GM18867 (cell line): ENCODE results near the gene STRN3.
"Not testable (repeated sequence)": the region's sequence is repeated elsewhere in the genome, so short reads cannot be mapped to it uniquely, and the experiment has no call there.

Experiments
- ATAC-seq: cut with Tn5 transposase; IDR thresholded peaks from one replicate; pipeline ENCODE4 v1.9.1; 2021; ENCODE audit warnings: mild to moderate bottlenecking, moderate library complexity; ENCODE audit not compliant: unreplicated experiment

STRN3 gene, protein sequence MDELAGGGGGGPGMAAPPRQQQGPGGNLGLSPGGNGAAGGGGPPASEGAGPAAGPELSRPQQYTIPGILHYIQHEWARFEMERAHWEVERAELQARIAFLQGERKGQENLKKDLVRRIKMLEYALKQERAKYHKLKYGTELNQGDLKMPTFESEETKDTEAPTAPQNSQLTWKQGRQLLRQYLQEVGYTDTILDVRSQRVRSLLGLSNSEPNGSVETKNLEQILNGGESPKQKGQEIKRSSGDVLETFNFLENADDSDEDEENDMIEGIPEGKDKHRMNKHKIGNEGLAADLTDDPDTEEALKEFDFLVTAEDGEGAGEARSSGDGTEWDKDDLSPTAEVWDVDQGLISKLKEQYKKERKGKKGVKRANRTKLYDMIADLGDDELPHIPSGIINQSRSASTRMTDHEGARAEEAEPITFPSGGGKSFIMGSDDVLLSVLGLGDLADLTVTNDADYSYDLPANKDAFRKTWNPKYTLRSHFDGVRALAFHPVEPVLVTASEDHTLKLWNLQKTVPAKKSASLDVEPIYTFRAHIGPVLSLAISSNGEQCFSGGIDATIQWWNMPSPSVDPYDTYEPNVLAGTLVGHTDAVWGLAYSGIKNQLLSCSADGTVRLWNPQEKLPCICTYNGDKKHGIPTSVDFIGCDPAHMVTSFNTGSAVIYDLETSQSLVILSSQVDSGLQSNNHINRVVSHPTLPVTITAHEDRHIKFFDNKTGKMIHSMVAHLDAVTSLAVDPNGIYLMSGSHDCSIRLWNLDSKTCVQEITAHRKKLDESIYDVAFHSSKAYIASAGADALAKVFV

DNA sequence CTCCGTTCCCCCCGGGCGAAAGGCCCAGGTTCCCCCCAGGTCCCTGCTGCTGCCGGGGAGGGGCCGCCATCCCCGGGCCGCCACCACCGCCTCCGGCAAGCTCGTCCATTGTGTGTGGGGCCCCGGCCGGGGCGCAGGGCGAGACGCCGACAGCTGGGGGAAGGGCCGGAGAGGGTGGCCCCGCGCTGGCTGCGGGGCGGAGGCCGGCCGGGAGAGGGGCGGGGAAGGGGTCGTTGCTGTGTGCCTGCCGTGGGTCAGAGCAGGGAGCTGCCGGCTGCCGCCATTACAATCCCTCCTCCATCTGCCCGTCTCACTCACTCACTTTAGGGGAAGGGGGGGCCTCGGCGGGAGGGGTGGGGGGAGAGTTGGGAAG lies at the start of gene STRN3:
TSS of gene STRN3 (minus strand) at position 303 of the 373 bp plus-strand sequence. CDS start at position 109, 194 bp downstream.
- ATAC-seq, result no peak

DNA sequence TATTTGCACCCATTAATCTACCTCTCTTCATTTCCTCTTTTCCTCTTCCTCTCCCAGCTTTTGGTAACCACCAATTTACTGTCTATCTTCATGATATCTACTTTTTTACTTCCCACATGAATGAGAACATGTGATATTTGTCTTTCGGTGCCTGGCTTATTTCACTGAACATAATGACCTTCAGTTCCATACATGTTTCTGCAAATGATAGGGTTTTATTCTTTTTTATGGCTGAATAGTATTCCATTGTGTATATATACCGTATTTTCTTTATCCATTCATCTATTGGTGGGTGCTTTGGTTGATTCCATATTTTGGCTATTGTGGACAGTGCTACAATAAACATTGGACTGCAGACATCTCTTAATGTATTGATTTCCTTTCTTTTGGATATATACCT lies 49.0 kb upstream of the STRN3 start:
- no peak for ATAC-seq

DNA sequence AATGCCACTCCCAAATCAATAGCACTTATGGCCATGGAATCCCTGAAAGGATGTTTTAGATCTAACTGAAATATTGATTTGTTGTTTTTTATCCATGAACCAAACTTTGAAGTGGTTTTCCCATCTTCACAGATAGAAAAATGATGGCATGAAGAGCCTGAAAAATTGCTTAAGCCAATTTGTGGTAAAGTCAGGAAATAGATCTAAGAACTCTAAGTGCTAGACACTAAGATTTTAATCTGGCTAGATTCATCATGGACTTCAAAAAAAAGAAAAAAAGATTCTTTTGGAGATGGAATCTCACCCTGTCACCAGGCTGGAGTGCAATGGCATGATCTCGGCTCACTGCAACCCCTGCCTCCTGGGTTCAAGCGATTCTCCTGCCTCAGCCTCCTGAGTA lies 45.0 kb upstream of the STRN3 start:
- ATAC-seq, result no peak

DNA sequence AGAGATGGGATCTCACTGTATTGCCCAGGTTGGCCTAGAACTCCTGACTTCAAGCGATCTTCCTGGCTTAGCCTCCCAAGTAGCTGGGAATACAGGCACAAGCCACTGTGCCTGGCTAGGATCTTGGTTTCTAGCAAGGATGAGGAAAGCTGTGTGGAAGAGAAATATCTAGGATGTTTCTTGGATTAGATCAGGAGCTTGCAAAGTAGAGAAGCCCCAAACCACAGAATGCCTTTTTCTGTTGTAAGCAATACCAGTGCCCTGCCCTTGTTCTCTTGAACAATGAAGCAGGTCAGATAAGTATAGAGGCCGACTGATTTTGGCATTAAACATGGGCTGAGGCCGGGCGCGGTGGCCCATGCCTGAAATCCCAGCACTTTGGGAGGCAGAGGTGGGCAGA lies 44.3 kb upstream of the STRN3 start:
- no peak for ATAC-seq

DNA sequence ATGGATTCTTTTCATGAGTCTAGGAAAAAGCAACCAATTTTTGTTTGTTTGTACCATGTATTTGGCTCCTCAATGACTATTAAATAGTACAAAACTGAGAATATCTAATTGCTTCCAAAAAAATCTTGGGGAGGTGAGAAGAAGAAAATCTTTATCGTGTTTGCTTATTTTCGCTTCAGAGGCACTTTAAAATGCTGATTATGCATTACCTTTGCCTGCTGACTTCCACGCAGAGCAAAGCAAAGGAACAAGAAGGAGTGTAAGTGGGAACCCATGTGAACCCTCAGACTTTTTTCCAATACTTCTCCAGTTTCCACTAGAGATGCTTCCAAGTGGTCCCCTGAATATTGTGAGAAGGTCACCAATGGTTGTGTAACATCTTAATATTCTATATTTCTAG lies 43.2 kb upstream of the STRN3 start:
- no peak for ATAC-seq

DNA sequence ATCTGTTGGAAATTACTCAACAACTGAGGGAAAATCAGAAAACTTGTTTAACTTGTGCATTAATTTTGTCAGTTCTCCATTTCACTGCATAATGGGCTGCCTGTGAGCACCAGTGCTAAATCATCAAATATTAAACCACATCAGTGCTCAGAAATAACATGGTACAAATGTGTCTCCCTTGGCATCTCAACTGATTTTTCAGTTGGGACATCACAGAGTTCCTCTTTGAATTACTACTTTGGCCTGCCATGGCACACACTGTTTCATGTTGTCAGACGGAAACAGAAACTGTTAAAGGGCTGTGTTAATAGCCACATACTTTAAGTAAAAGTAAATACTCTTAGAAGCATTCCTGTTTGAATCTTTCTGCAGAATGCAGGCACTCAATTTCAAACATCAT lies 42.1 kb upstream of the STRN3 start:
- ATAC-seq, result no peak

DNA sequence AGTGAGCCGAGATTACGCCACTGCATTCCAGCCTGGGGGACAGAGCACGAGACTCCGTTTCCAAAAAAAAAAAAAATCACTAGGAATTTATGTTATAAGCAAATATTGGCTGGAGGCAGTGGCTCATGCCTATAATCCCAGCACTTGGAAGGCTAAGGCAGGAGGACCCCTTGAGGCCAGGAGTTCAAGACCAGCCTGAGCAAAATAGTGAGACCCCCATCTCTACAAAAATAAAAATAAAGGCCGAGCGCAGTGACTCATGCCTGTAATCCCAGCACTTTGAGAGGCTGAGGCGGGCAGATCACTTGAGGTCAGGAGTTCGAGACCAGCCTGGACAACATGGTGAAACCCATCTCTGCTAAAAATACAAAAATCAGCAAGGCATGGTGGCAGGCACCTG lies 36.7 kb upstream of the STRN3 start:
- not testable (repeated sequence) for ATAC-seq

DNA sequence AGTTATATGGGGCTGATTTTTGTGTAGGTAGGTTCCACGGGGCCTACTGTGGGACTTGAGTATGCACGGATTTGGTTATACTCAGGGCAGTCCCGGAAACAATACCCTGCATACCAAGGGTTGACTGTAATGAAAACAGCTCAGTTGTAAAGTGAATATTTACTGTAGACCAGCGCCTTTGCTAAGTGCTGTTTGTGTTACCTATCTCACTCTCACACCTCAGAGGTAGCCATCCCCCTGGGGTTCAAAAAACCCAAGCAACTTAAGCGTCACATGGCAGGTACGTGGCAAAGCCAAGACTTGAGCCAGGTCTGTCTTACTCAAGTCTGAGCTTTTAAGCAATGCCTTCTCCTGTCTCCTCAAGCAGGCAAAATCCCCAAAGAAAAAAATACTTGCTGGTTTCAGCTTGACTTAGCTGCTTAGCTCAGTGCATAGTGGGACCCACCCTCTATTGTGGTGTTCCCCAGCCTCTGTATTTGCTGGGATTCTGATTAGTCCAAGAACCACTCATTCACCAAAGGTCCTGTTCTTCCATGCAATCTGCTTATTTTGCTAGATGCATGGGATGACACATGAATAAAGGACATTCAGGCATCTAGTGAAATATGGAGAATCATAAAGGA lies 34.2 kb upstream of the STRN3 start:
- ATAC-seq, result no peak

DNA sequence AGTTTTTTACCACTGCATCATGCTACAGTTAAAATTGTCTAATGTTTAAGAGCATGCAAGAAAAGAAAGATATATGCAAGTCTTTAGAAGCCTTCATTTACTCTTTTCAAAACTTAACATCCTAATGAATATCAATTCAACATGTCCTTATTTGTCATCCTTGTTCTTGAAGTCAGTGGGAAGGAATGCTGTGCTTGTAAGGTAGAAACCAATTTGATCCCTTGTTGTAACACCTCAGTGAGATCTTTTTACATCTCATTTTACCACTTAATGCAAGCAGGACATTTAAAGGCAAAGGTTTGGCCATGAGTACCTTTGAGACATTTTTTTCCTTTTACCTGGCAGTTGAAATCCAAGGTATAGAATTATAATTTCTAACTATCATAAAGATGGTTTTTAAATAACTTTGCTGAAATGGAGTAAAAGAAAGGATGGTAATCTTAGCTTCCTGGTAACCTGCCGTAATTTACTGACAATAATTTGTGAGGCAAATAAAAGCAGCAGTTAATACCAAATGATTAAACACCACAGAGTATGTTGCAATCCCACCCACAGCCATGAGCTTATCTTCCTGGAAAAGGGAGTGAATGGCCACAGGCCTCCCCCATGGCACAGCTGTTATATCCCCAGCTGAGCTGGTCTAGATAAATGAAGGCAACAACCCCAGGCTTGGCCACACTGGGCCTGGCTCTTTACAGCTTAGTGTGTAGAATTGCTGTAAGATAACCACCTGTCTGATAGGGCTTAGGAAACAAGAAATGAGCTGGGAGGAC lies 33.2 kb upstream of the STRN3 start:
- ATAC-seq, result no peak

DNA sequence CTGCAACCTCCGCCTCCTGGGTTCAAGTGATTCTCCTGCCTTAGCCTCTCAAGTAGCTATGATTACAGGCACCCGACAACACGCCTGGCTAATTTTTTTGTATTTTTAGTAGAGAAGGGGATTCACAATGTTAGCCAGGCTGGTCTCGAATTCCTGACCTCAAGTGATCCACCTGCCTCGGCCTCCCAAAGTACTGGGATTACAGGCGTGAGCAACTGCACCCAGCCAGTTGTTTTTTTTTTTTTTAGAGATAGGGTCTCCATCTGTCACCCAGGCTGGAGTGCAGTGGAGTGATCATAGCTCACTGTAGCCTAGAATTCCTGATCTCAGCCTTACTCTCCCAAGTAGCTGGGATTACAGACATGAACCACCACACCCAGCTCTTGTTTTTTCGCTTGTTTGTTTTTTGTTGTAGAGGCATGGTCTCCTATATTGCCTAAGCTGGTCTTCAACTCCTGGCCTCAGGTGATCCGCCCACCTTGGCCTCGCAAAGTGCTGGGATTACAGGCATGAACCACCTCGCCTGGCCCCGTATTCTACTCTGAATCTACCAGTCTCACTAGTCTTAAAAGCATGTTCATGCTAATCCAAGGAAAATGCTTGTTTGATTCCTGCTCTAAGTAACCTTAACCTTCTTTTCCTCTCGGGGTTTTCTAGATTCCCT lies 31.7 kb upstream of the STRN3 start:
- no peak for ATAC-seq

DNA sequence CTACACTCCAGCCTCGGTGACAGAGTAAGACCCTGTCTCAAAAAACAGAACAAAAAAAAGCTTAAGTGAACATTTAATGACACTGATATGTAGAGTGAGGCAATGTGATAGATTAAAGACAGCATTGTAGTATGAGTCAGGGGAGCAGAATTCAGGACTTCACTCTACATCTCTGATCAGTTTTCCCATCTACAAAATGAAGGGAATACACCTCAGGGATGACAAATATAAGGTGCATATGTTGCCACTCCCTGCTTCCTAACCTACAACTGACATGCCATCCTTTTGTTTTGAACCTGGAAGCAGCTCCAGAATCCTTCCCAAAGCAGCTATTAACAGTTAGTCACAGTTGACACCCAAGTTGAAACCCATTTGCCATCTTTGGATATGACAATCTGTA lies 30.9 kb upstream of the STRN3 start:
- no peak for ATAC-seq

DNA sequence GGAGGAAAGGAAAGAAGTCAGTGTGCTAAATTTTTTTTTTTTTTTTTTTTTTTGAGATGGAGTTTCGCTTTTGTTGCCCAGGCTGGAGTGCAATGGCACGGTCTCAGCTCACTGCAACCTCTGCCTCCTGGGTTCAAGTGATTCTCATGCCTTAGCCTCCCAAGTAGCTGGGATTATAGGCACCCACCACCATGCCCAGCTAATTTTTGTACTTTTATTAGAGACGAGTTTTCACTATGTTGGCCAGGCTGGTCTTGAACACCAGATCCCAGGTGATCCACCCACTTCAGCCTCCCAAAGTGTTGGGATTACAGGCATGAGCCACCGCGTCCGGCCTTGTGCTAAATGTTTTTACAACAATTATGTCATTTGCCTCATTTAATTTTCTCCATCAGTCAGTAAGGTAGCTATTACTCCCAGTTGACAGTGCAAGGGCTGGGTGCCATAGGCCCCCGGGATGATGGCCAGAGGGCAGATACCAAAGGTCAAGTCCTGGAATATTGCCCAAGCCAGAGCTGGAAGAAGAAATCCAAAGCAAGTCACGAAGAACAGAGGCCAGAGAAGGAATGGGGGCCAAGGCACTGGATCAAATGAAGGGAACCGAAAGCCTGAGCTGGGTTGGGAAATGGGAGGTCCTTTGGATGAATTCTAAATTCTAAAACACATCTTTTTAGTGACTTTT lies 26.9 kb upstream of the STRN3 start:
- not testable (repeated sequence) for ATAC-seq

DNA sequence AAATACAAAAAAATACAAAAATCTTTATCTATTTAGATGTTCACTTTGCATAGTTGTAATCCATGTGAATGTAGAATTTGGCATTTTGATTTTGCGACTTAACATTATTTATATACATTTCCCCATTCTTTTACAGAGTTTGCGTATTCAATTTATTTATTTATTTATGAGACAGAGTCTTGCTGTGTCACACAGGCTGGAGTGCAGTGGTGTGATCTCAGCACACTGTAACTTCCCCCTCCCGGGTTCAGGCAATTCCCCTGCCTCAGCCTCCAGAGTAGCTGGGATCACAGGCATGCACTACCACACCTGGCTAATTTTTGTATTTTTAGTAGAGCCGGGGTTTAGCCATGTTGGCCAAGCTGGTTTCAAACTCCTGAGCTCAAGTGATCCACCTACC lies 25.3 kb upstream of the STRN3 start:
- no peak for ATAC-seq

DNA sequence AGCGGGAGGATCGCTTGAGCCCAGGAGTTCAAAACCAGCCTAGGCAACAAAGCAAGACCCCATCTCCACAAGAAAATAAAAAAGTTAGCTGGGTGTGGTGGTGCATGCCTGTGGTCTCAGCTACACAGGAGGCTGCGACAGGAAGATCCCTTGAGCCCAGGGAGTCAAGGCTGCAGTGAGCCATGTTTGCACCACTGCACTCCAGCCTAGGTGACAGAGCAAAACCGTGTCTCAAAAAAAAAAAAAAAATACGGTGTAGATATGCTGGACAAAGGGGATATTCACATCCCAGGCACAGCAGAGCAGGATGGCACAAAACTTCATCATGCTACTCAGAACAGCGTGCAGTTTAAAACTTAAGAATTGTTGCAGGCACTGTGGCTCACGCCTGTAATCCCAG lies 24.8 kb upstream of the STRN3 start:
- ATAC-seq, result no peak

DNA sequence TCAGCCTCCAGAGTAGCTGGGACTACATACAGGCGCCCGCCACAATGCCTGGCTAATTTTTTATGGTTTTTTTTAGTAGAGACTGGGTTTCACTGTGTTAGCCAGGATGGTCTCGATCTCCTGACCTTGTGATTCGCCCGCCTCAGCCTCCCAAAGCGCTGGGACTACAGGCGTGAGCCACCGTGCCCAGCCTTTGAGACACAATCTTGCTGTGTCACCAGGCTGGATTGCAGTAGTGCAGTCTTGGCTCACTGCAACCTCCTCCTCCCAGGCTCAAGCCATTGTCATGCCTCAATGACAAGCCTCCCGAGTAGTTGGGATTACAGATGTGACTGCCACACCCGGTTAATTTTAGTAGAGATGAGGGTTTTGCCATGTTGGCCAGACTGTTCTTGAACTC lies 21.3 kb upstream of the STRN3 start:
- ATAC-seq, result no peak

DNA sequence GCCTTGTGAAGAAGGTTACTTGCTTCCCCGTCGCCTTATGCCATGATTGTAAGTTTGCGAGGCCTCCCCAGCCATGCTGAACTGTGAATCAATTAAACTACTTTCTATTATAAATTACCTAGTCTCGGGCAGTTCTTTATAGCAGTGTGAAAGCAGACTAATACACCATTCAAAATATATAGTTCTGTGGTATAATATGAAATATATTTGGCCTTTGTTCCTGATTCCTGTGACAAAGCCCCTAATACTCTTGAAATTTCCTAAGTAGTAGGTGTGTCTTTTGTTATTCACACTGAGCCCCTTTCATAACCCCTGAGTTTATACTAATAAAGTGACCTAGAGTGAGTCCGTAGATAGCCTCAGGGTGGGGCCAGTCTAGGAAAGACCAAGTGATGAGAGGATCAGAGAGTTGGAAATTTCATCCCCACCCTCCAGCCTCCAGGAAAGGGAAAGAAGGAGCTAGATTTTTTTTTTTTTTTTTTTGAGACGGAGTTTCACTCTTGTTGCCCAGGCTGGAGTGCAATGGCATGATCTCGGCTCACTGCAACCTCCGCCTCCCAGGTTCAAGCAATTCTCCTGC lies 19.4 kb upstream of the STRN3 start:
- ATAC-seq, result no peak

DNA sequence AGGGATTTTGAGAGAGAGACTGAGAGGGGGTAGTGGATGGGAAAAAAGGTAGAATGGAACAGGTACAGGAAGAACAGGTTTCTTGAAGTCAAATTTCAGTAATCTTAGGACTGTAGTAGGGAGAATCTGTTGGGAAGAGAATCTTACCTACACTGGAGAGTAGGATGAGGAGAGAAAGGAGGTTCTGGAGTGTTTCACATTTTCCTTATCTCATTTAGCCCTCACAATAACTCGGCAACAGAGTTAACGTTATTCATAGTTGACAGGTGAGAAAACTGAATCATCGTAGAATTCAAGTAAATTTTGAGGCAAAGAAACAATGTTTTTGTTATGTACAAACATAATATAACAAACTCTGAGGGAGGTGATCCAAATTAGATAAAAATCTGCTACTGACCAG lies 17.2 kb upstream of the STRN3 start:
- ATAC-seq, result no peak

DNA sequence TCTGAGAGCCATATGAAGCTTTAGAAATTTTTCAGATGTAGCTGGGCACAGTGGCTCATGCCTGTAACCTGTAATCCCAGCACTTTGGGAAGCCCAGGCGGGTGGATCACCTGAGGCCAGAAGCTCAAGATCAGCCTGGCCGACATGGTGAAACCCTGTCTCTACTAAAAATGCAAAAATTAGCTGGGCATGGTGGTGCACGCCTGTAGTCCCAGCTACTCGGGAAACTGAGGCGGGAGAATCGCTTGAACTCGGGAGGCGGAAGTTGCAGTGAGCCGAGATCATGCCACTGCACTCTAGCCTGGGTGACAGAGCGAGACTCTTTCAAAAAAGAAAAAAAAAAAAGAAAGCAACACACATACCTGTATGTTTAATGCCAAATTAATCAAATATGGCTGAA lies 16.7 kb upstream of the STRN3 start:
- ATAC-seq, result not testable (repeated sequence)

DNA sequence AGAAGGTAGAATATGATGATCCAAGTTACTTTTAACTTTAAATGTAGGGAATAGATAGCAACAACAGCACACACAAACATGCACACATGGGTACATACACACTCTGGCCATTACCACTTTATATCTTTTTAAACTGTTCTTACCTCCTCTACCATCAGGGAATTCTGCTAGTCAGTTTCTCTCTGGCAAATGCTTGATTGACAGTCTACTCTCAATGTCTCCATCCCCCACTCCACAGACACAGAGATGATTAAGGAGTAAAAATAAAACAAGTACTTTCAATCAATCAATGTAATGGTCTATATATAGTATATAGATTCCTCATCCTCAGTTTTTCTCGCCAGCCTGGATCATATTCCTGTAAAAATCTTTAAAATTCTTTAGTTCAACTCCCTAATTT lies 16.1 kb upstream of the STRN3 start:
- no peak for ATAC-seq
